Loucy (cell line): ENCODE results near the gene NAV2.

ENCODE experiments used
- H2AFZ ChIP-seq: fragments of 200-600 bp; sonication (generic); 2 replicates; pipeline ENCODE4 v1.6.0; 2016; ENCODE audit warnings: antibody characterized with exemption, mild to moderate bottlenecking, low read length, moderate library complexity
- H3F3A ChIP-seq: fragments of 200-600 bp; 2 replicates; pipeline ENCODE4 v1.6.0; 2016; ENCODE audit warnings: antibody characterized with exemption, low read depth, mild to moderate bottlenecking
- H3K27me3 ChIP-seq: fragments of 200-600 bp; sonication (generic); 2 replicates; pipeline ENCODE4 v1.6.1; 2014; ENCODE audit warnings: low read length, mild to moderate bottlenecking; ENCODE audit not compliant: insufficient read depth, poor library complexity, severe bottlenecking
- H3K36me3 ChIP-seq: fragments of 200-600 bp; sonication (generic); 2 replicates; pipeline ENCODE4 v1.6.1; 2016; ENCODE audit warnings: low read length; ENCODE audit not compliant: insufficient read depth
- H3K4me1 ChIP-seq: fragments of 200-600 bp; sonication (generic); 2 replicates; pipeline ENCODE4 v1.5.1; 2014; ENCODE audit warnings: low read length, mild to moderate bottlenecking; ENCODE audit not compliant: insufficient read depth, poor library complexity, severe bottlenecking
- H3K4me2 ChIP-seq: fragments of 200-600 bp; sonication (generic); 2 replicates; pipeline ENCODE4 v1.6.0; 2014; ENCODE audit warnings: antibody characterized with exemption, low read length, low read depth, mild to moderate bottlenecking; ENCODE audit not compliant: poor library complexity, severe bottlenecking
- H3K4me3 ChIP-seq: fragments of 200-600 bp; sonication (generic); 2 replicates; pipeline ENCODE4 v1.5.1; 2014; ENCODE audit warnings: low read length, mild to moderate bottlenecking, mixed read lengths; ENCODE audit not compliant: poor library complexity, severe bottlenecking
- H3K79me2 ChIP-seq: fragments of 200-600 bp; sonication (generic); 2 replicates; pipeline ENCODE4 v1.6.1; 2014; ENCODE audit warnings: low read length; ENCODE audit not compliant: insufficient read depth
- H3K9ac ChIP-seq: fragments of 200-600 bp; sonication (generic); 2 replicates; pipeline ENCODE4 v1.6.0; 2014; ENCODE audit warnings: mild to moderate bottlenecking, low read depth, low read length, moderate library complexity; ENCODE audit not compliant: poor library complexity, severe bottlenecking
- H3K9me2 ChIP-seq: fragments of 200-600 bp; sonication (generic); replicated peaks from 2 replicates; pipeline ENCODE4 v1.6.1; 2016; ENCODE audit warnings: low read depth, low read length, mixed read lengths
- H3K9me3 ChIP-seq: fragments of 200-600 bp; sonication (generic); 2 replicates; pipeline ENCODE4 v1.6.1; 2014; ENCODE audit warnings: mild to moderate bottlenecking, antibody characterized with exemption, low read length, low read depth; ENCODE audit not compliant: insufficient read depth
- H4K20me1 ChIP-seq: fragments of 200-600 bp; sonication (generic); 2 replicates; pipeline ENCODE4 v1.6.0; 2014; ENCODE audit warnings: antibody characterized with exemption, low read length, mild to moderate bottlenecking; ENCODE audit not compliant: insufficient read depth, poor library complexity, severe bottlenecking
- EZH2phosphoT487 ChIP-seq: fragments of 200-600 bp; IDR thresholded peaks from 2 replicates; pipeline ENCODE4 v1.6.1; 2018; ENCODE audit warnings: antibody characterized with exemption, mild to moderate bottlenecking, moderate library complexity, borderline replicate concordance
- TF ChIP-seq, protein P1 (sequence below): fragments of 200-600 bp; sonication (generic); conservative IDR thresholded peaks from 2 replicates; pipeline ENCODE4 v1.5.1; 2014; ENCODE audit warnings: mild to moderate bottlenecking, antibody characterized with exemption, low read length

The NAV2 gene

DNA sequence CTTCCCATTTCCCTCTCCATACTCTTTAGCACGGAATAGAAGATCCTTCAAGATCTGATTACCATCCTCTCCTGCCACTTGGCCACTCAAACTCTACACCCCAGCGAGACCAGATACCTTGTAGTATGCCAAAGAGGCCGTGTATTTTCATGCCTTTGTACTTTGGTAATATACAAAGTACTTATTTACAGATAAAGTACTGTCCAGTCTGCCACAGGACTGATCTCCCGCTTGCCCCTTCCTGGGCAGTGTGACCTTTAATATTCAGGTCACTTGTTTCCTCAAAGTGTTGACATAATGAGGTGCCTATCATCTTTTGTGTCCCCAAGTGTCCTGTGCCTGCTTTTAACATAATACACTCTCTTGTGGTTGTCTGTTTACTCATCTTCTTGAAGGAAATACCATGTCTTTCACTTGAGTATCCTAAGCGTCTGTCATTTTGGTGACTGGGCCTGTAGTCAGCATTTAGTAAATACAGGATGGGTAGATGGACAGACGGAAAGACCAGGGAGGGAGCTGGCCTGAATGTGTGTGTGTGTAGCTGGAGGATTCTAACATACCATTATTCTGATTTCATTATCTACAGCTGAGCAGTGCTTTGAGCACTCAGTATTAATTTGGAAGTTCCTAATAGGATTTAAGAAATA is 137.4 kb downstream of the NAV2 start:
- Histone ChIP-seq H3K27me3 (no peaks in the 10 kb centered on the region), H3K79me2 (no peaks in the 10 kb centered on the region), H3K9ac (no peak overlapping the region), H3K9me2 (no peaks in the 10 kb centered on the region), H3K4me2 (no peak overlapping the region), H3K4me3 (no peak overlapping the region), H3K36me3 (no peaks in the 10 kb centered on the region), H3F3A (no peaks in the 10 kb centered on the region), H2AFZ (no peak overlapping the region), H4K20me1 (no peaks in the 10 kb centered on the region), H3K4me1 (no peaks in the 10 kb centered on the region), H3K9me3 (no peaks in the 10 kb centered on the region)
- TF ChIP-seq, protein P1, sequence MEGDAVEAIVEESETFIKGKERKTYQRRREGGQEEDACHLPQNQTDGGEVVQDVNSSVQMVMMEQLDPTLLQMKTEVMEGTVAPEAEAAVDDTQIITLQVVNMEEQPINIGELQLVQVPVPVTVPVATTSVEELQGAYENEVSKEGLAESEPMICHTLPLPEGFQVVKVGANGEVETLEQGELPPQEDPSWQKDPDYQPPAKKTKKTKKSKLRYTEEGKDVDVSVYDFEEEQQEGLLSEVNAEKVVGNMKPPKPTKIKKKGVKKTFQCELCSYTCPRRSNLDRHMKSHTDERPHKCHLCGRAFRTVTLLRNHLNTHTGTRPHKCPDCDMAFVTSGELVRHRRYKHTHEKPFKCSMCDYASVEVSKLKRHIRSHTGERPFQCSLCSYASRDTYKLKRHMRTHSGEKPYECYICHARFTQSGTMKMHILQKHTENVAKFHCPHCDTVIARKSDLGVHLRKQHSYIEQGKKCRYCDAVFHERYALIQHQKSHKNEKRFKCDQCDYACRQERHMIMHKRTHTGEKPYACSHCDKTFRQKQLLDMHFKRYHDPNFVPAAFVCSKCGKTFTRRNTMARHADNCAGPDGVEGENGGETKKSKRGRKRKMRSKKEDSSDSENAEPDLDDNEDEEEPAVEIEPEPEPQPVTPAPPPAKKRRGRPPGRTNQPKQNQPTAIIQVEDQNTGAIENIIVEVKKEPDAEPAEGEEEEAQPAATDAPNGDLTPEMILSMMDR = no peak
- no peak for TF ChIP-seq EZH2phosphoT487

GRCh38 chr11:19852288-19852687 is 139.7 kb downstream of the NAV2 start:
- Histone ChIP-seq H3K9me2 (no peaks in the 10 kb centered on the region), H4K20me1 (no peaks in the 10 kb centered on the region), H3K9ac (no peak overlapping the region), H3F3A (no peaks in the 10 kb centered on the region), H2AFZ (no peak overlapping the region), H3K4me3 (no peak overlapping the region), H3K79me2 (no peaks in the 10 kb centered on the region), H3K27me3 (no peaks in the 10 kb centered on the region), H3K4me1 (no peaks in the 10 kb centered on the region), H3K4me2 (no peak overlapping the region), H3K9me3 (no peaks in the 10 kb centered on the region), H3K36me3 (no peaks in the 10 kb centered on the region)
- TF ChIP-seq EZH2phosphoT487 = no peak
- TF ChIP-seq, protein P1 = no peak

- H3K79me2 ChIP-seq = no peaks in the 10 kb centered on the region
- H2AFZ ChIP-seq = no peak overlapping the region
- no peaks in the 10 kb centered on the region for H4K20me1 ChIP-seq
- no peaks in the 10 kb centered on the region for H3K4me1 ChIP-seq
- H3K4me3 ChIP-seq = no peak overlapping the region
- no peak overlapping the region for H3K4me2 ChIP-seq
- no peaks in the 10 kb centered on the region for H3K36me3 ChIP-seq
- TF ChIP-seq EZH2phosphoT487 = no peak
- TF ChIP-seq, protein P1 = no peak
- no peaks in the 10 kb centered on the region for H3K9me2 ChIP-seq
- H3F3A ChIP-seq = no peaks in the 10 kb centered on the region
- no peaks in the 10 kb centered on the region for H3K27me3 ChIP-seq
- no peaks in the 10 kb centered on the region for H3K9me3 ChIP-seq
- H3K9ac ChIP-seq = no peak overlapping the region
Observed at GRCh38 chr11:19853016-19853415, 140.4 kb downstream of the NAV2 start.
